Neural progenitor cell (in vitro differentiated cells): ENCODE measurements around the gene FKBP5.

ENCODE experiments used
- EZH2 ChIP-seq: fragments of 200-600 bp; sonication (generic); IDR thresholded peaks from 2 replicates; pipeline ENCODE4 v1.6.1; 2017; ENCODE audit warnings: antibody characterized with exemption, mild to moderate bottlenecking, moderate library complexity
- EZH2phosphoT487 ChIP-seq: fragments of 200-600 bp; sonication (generic); IDR thresholded peaks from 2 replicates; pipeline ENCODE4 v1.6.1; 2017; ENCODE audit warnings: antibody characterized with exemption
- TF ChIP-seq, protein P1 (sequence below): fragments of 200-600 bp; sonication (generic); IDR thresholded peaks from 2 replicates; pipeline ENCODE4 v1.5.1; 2017; ENCODE audit warnings: antibody characterized with exemption, mild to moderate bottlenecking

GRCh38 chr6:35707714-35708407 lies 19.1 kb upstream of the FKBP5 start:
- TF ChIP-seq, protein P1, sequence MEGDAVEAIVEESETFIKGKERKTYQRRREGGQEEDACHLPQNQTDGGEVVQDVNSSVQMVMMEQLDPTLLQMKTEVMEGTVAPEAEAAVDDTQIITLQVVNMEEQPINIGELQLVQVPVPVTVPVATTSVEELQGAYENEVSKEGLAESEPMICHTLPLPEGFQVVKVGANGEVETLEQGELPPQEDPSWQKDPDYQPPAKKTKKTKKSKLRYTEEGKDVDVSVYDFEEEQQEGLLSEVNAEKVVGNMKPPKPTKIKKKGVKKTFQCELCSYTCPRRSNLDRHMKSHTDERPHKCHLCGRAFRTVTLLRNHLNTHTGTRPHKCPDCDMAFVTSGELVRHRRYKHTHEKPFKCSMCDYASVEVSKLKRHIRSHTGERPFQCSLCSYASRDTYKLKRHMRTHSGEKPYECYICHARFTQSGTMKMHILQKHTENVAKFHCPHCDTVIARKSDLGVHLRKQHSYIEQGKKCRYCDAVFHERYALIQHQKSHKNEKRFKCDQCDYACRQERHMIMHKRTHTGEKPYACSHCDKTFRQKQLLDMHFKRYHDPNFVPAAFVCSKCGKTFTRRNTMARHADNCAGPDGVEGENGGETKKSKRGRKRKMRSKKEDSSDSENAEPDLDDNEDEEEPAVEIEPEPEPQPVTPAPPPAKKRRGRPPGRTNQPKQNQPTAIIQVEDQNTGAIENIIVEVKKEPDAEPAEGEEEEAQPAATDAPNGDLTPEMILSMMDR = no peak
- no peak for TF ChIP-seq EZH2
- no peak for TF ChIP-seq EZH2phosphoT487
